ENCODE data around the gene DENND4B. TPM values are rescaled to one million over a fixed set of nuclear protein-coding genes. Genes with fewer than 3 reads are reported as not detected.

Gene DENND4B
- total and polyA plus RNA-seq, 2 of the 4 experiments (the other 2 are of a cell fraction), result 1.8 to 25.2 TPM

DNA sequence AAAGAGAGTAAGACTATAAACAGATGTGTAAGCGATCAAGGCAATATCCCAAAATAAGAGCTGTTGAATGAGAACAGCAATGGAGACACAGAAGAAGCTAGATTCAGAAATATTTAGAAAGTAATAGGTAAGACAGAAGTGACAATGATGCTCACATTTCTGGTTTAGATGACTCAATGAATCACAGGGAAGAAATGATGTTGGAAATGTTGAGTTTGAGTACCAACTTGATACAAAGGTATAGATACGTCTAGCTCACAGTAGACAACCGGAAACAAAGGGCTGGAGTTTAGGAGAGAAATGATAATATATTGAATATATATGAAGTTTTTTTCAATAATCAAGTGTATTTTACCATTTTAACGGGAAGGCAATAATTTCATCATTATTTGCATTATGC, 30.2 kb downstream of the DENND4B start:
- Histone ChIP-seq H2BK120ac (ENCODE audit: low read depth, low read length) (no peak overlapping the region), H3K4me3 (ENCODE audit: insufficient read depth, low read depth, low read length) (no peak overlapping the region), H3K18ac (ENCODE audit: low read depth, low read length) (no peak overlapping the region), H3K4me2 (ENCODE audit: low read depth, low read length) (no peak overlapping the region), H2AK5ac (ENCODE audit: low read depth, low read length) (no peak overlapping the region), H4K5ac (ENCODE audit: low read depth, low read length) (no peak overlapping the region), H3K14ac (replicated peaks; ENCODE audit: low read depth, low read length) (no peak overlapping the region), H4K91ac (ENCODE audit: insufficient read depth, low read depth, low read length) (no peak overlapping the region), H2AK9ac (replicated peaks; ENCODE audit: low read depth, low read length, poor library complexity) (no peak overlapping the region), H3K23ac (ENCODE audit: low read depth, low read length) (no peak overlapping the region), H2BK15ac (ENCODE audit: low read depth, low read length) (no peak overlapping the region), H2AFZ (replicated peaks; ENCODE audit: low read length, poor library complexity) (no peak overlapping the region), H3K4me1 (ENCODE audit: control insufficient read depth, insufficient read depth, low read length) (peaks cover 10% of the 10 kb centered on the region), H3K9me1 (ENCODE audit: insufficient read depth, low read length) (0 out of 2 replicates have a peak, but pooled peaks cover 9% of the 10 kb centered on the region), H3K36me3 (ENCODE audit: control insufficient read depth, insufficient read depth, low read length) (peaks cover 4% of the 10 kb centered on the region; the same call in 1 of the 2 replicates), H3K9ac (ENCODE audit: low read depth, low read length) (no peak overlapping the region), H4K8ac (ENCODE audit: low read depth in 2 of 2, low read length in 2 of 2) (no peak overlapping the region), H3K27ac (ENCODE audit: insufficient read depth, low read length) (no peak overlapping the region), H3K9me3 (ENCODE audit: control insufficient read depth, insufficient read depth, low read length) (no peaks in the 10 kb centered on the region), H2BK5ac (ENCODE audit: low read depth, low read length, poor library complexity, severe bottlenecking) (no peak overlapping the region), H3K4ac (ENCODE audit: low read depth, low read length) (no peak overlapping the region), H2BK20ac (ENCODE audit: low read depth, low read length) (no peak overlapping the region), H3K79me1 (ENCODE audit: low read depth in 1 of 2, low read length in 2 of 2) (peaks cover 15 to 71% of the 10 kb centered on the region in 2 experiments), H4K20me1 (ENCODE audit: insufficient read depth, low read length) (peaks cover 74% of the 10 kb centered on the region), H3K56ac (ENCODE audit: extremely low read depth, insufficient read depth, low read length) (no peak overlapping the region), H3K27me3 (ENCODE audit: control insufficient read depth, insufficient read depth, low read length) (no peaks in the 10 kb centered on the region)
- intact Hi-C loops (cut with micrococcal nuclease), result no loop called here
- WGBS, 2 experiments (ENCODE audit: extremely low coverage in 2 of 2, insufficient read length in 1 of 2), result no CpG with 5 or more reads among the region's 4 CpGs
- in situ Hi-C loops (cut with MboI; ENCODE audit: low sequenced_read_pairs), result no loop called here
- ATAC-seq (ENCODE audit: low read depth) (no peak), DNase-seq (no peak)
- BruUV-seq (replicated peaks), result no TSS peak
- TF ChIP-seq RCOR1 (IDR thresholded peaks at IDR 0.05; ENCODE audit: insufficient replicate concordance, low read length) (no peak), CHD1 (IDR thresholded peaks at IDR 0.05; ENCODE audit: low read depth, low read length) (no peak), RFX5 (IDR thresholded peaks at IDR 0.05; ENCODE audit: low read depth, low read length) (no peak), SMC3 (IDR thresholded peaks at IDR 0.05; ENCODE audit: low read depth, low read length) (no peak), MXI1 (IDR thresholded peaks at IDR 0.05; ENCODE audit: borderline replicate concordance, low read depth, low read length) (no peak), POLR2A (IDR thresholded peaks at IDR 0.05; ENCODE audit: low read depth, low read length) (no peak)
- TF ChIP-seq, protein P1, sequence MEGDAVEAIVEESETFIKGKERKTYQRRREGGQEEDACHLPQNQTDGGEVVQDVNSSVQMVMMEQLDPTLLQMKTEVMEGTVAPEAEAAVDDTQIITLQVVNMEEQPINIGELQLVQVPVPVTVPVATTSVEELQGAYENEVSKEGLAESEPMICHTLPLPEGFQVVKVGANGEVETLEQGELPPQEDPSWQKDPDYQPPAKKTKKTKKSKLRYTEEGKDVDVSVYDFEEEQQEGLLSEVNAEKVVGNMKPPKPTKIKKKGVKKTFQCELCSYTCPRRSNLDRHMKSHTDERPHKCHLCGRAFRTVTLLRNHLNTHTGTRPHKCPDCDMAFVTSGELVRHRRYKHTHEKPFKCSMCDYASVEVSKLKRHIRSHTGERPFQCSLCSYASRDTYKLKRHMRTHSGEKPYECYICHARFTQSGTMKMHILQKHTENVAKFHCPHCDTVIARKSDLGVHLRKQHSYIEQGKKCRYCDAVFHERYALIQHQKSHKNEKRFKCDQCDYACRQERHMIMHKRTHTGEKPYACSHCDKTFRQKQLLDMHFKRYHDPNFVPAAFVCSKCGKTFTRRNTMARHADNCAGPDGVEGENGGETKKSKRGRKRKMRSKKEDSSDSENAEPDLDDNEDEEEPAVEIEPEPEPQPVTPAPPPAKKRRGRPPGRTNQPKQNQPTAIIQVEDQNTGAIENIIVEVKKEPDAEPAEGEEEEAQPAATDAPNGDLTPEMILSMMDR (conservative IDR thresholded peaks at IDR 0.05; ENCODE audit: low read depth, low read length), result no peak
- ChIA-PET POLR2A (ENCODE audit: unreplicated experiment) (no interaction called here), CTCF (no interaction called here)
- dilution Hi-C loops (cut with HindIII; ENCODE audit: low sequenced_read_pairs, unreplicated experiment), result loop anchor here (25.0 kb wide), 1 partner anchor 104 kb away; no protein-coding TSS in a partner anchor
